ENCODE measurements around the gene DTNB. TPM values are rescaled to one million over a fixed set of nuclear protein-coding genes. Genes with fewer than 3 reads are reported as not detected.

DTNB gene
- total RNA-seq, 4 donors from 2014 or later: 12.4 to 28.8 (median 14.9) TPM

DNA sequence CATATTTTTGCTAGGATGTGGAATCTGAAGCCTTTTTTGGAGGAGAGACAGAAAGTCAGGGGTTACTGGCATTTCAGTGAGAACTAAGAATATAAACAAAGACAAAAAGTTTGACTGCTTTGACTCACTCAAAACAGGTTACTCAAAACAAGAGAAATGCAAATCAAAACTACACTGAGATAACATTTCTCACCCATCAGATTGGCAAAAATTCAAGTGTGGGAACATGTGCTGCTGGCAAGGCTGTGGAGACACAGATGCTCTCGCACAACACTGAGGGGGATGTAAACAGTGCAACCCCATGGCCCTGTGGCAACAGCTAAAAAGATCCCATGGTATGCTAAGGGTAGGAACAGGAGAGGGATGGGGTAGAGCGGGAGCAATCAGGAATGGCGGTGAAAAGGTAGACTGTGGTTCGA is 86.6 kb downstream of the DTNB start:
- H3K36me3 ChIP-seq: no peaks in the 10 kb centered on the region
- TF ChIP-seq POLR2A (IDR thresholded peaks at IDR 0.05): no peak
- TF ChIP-seq, protein P1, sequence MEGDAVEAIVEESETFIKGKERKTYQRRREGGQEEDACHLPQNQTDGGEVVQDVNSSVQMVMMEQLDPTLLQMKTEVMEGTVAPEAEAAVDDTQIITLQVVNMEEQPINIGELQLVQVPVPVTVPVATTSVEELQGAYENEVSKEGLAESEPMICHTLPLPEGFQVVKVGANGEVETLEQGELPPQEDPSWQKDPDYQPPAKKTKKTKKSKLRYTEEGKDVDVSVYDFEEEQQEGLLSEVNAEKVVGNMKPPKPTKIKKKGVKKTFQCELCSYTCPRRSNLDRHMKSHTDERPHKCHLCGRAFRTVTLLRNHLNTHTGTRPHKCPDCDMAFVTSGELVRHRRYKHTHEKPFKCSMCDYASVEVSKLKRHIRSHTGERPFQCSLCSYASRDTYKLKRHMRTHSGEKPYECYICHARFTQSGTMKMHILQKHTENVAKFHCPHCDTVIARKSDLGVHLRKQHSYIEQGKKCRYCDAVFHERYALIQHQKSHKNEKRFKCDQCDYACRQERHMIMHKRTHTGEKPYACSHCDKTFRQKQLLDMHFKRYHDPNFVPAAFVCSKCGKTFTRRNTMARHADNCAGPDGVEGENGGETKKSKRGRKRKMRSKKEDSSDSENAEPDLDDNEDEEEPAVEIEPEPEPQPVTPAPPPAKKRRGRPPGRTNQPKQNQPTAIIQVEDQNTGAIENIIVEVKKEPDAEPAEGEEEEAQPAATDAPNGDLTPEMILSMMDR (IDR thresholded peaks at IDR 0.05): no peak
- no peak overlapping the region for H3K27ac ChIP-seq
- no peak for DNase-seq
- no peaks in the 10 kb centered on the region for H3K9me3 ChIP-seq
- no peaks in the 10 kb centered on the region for H3K27me3 ChIP-seq
- H3K4me3 ChIP-seq: no peak overlapping the region
- no peaks in the 10 kb centered on the region for H3K4me1 ChIP-seq
- intact Hi-C loops (cut with DNase I; ENCODE audit: low total_unique reads): no loop called here

DNA sequence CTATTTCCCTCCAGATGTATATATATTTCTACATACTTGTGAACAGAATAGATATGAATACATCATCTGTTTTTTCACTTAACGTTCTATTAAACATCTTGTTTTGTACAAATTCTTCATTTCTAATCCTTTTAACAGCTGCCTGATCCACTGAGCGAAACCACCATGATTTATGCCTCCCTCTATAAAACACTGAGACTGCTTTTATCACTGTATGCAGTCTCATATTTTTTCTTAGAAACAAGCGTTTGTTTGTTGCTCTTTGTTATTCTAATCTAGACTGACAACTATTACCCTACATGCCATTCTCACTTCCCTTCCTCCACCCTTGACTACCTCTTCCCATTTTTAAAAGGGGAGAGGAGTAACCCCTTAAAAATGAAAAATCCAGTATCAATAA is 88.2 kb downstream of the DTNB start:
- H3K27ac ChIP-seq: no peak overlapping the region
- H3K4me3 ChIP-seq: no peak overlapping the region
- H3K4me1 ChIP-seq: no peaks in the 10 kb centered on the region
- no peak for DNase-seq
- H3K27me3 ChIP-seq: no peaks in the 10 kb centered on the region
- H3K9me3 ChIP-seq: no peaks in the 10 kb centered on the region
- no peaks in the 10 kb centered on the region for H3K36me3 ChIP-seq
- intact Hi-C loops (cut with DNase I; ENCODE audit: low total_unique reads): no loop called here
- TF ChIP-seq, protein P1 (IDR thresholded peaks at IDR 0.05): no peak
- TF ChIP-seq POLR2A (IDR thresholded peaks at IDR 0.05): no peak

DNA sequence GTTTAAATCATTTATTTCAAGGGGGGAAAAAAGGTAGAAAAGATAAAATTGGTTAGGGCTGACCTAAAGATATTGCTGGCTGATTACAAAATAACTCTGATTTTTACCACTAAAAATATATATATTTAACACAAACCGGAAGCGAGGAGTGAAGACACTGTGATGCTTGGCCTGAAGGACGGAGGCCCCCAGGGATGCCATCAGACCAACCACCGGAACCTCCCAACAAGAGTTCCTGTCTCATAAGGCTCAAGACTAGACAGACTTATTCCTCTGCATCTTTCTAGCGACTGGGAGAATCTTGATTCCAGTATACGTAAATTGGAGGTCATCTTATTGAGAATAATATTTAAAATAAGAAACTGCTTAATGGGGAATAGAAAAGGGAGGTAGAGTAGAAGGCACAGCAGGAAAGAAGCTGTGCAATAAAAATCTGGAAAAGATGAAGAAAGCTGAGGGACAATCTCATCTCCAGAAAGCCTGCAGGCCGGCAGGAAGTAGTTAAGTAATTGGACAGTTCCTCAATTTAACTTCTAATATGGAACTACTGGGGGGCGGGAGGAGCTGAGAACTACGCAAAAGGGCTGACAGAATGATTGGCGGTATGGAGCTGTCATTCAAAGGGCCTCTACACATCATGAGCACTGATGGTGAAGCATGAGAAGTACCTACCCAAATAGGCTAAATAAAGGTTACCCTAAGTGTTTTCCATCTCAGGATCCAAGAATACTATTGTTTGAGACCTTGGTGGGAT is 91.1 kb downstream of the DTNB start:
- H3K9me3 ChIP-seq: no peaks in the 10 kb centered on the region
- intact Hi-C loops (cut with DNase I; ENCODE audit: low total_unique reads): no loop called here
- TF ChIP-seq, protein P1 (IDR thresholded peaks at IDR 0.05): no peak
- no peak for TF ChIP-seq POLR2A (IDR thresholded peaks at IDR 0.05)
- H3K36me3 ChIP-seq: no peaks in the 10 kb centered on the region
- H3K27me3 ChIP-seq: no peaks in the 10 kb centered on the region
- no peak overlapping the region for H3K27ac ChIP-seq
- no peak for DNase-seq
- H3K4me3 ChIP-seq: no peak overlapping the region
- H3K4me1 ChIP-seq: no peaks in the 10 kb centered on the region

DNA sequence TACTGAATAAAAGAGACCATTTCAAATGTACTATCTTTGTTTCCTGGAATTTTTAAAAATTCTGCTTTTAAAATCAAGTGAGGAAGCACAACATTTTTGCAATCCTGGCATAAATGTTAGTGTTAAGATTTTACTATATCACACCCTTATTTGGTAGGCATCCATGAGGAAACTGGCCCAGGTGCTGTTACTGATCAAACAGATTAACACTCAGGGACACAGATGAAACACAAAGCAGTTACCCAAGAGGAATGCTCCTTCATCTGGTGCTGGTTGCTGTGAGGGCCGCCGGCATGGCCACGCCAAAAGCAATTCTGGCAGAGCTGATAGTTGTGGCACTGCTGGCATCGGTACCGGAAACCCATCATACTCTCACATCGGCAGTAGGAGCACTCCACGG is 96.8 kb downstream of the DTNB start:
- H3K36me3 ChIP-seq: no peaks in the 10 kb centered on the region
- H3K4me3 ChIP-seq: no peak overlapping the region
- intact Hi-C loops (cut with DNase I; ENCODE audit: low total_unique reads): no loop called here
- H3K27me3 ChIP-seq: no peaks in the 10 kb centered on the region
- no peak overlapping the region for H3K27ac ChIP-seq
- no peak for DNase-seq
- TF ChIP-seq, protein P1 (IDR thresholded peaks at IDR 0.05): no peak
- TF ChIP-seq POLR2A (IDR thresholded peaks at IDR 0.05): no peak
- no peaks in the 10 kb centered on the region for H3K4me1 ChIP-seq
- H3K9me3 ChIP-seq: no peaks in the 10 kb centered on the region

DNA sequence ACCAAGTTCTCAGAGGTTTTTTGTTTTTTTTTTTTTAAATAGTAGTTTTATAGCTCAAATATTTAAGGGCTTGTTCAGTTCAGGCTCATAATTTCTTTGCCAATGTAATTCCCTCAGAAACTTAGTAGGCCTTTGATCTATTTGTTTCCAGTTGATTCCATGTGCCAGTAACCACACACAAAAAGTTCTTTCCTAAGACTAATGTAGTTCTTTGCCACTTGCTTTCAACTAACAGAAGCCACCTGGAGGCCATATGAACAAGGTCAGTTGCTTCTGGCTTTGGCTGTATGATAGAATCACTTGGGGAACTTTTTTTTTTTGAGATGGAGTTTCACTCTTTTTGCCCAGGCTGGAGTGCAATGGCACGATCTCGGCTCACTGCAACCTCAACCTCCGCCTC is 100.7 kb downstream of the DTNB start:
- Histone ChIP-seq H3K4me3 (no peak overlapping the region), H3K9me3 (no peaks in the 10 kb centered on the region), H3K27ac (no peak overlapping the region), H3K27me3 (no peaks in the 10 kb centered on the region), H3K4me1 (no peaks in the 10 kb centered on the region), H3K36me3 (no peaks in the 10 kb centered on the region)
- TF ChIP-seq, protein P1 (IDR thresholded peaks at IDR 0.05): no peak
- TF ChIP-seq POLR2A (IDR thresholded peaks at IDR 0.05): no peak
- no peak for DNase-seq
- intact Hi-C loops (cut with DNase I; ENCODE audit: low total_unique reads): no loop called here

Measured in uterus (tissue), 4 donors.